NCI-H2227 (cell line): ENCODE results near the gene CCM2L.

Source experiments
- DNase-seq: peaks from one replicate; lab custom pipeline; 2025; ENCODE audit not compliant: unreplicated experiment; lab: John Stamatoyannopoulos, UW

The CCM2L gene

GRCh38 chr20:32010101-32010500, at the start of gene CCM2L:
TSS of gene CCM2L (plus strand) at chr20:32010438. CDS start at chr20:32010455, 17 bp downstream.
- DNase-seq = no peak

- DNase-seq = peak; percentile 20
Measured at GRCh38 chr20:31962761-31963160, 47.5 kb upstream of the CCM2L start.

- DNase-seq = no peak
Measured at GRCh38 chr20:31963889-31964288, 46.3 kb upstream of the CCM2L start.

- DNase-seq = peak; percentile 50
Measured at GRCh38 chr20:31966991-31967655, 43.1 kb upstream of the CCM2L start.

GRCh38 chr20:31967830-31968249, 42.4 kb upstream of the CCM2L start, which contains the start of gene XKR7:
TSS of gene XKR7 (plus strand) at chr20:31968151. CDS start at chr20:31968176, 25 bp downstream.
- peak; percentile 69 for DNase-seq

GRCh38 chr20:31968291-31969126, 41.7 kb upstream of the CCM2L start:
- DNase-seq = no peak

GRCh38 chr20:31969991-31970390, 40.2 kb upstream of the CCM2L start:
- no peak for DNase-seq

GRCh38 chr20:31972471-31973021, 37.7 kb upstream of the CCM2L start:
- DNase-seq = no peak

GRCh38 chr20:31974296-31974695, 35.9 kb upstream of the CCM2L start:
- no peak for DNase-seq

GRCh38 chr20:31974951-31975487, 35.2 kb upstream of the CCM2L start:
- DNase-seq = peak; percentile 46

- no peak for DNase-seq
Measured at GRCh38 chr20:31975874-31976273, 34.4 kb upstream of the CCM2L start.

GRCh38 chr20:31977080-31977479, 33.2 kb upstream of the CCM2L start:
- no peak for DNase-seq

GRCh38 chr20:31979713-31980426, 30.4 kb upstream of the CCM2L start:
- DNase-seq = no peak

GRCh38 chr20:31981784-31982183, 28.5 kb upstream of the CCM2L start:
- DNase-seq = no peak

- no peak for DNase-seq
Measured at GRCh38 chr20:31984981-31985471, 25.2 kb upstream of the CCM2L start.

- no peak for DNase-seq
Measured at GRCh38 chr20:31987744-31988143, 22.5 kb upstream of the CCM2L start.

- no peak for DNase-seq
Measured at GRCh38 chr20:31988430-31989015, 21.7 kb upstream of the CCM2L start.

- no peak for DNase-seq
Measured at GRCh38 chr20:31989030-31989645, 21.1 kb upstream of the CCM2L start.

GRCh38 chr20:31990641-31991338, 19.4 kb upstream of the CCM2L start:
- no peak for DNase-seq
